ENCODE results near the gene FASN. TPM values are rescaled to one million over a fixed set of nuclear protein-coding genes. Genes with fewer than 3 reads are reported as not detected.
"Not testable (repeated sequence)": the region's sequence is repeated elsewhere in the genome, so short reads cannot be mapped to it uniquely, and the experiment has no call there.

The FASN gene
- 140 and 151 TPM in 2 replicates for total RNA-seq (2014; rRNA removed; shearing (Covaris generic))
- 91.3 and 96.4 TPM in 2 replicates for polyA plus RNA-seq (2015; cell fraction: cytosol; rRNA removed)
- polyA plus RNA-seq (2015; cell fraction: nucleus; rRNA removed) = 312 and 328 TPM in 2 replicates

DNA sequence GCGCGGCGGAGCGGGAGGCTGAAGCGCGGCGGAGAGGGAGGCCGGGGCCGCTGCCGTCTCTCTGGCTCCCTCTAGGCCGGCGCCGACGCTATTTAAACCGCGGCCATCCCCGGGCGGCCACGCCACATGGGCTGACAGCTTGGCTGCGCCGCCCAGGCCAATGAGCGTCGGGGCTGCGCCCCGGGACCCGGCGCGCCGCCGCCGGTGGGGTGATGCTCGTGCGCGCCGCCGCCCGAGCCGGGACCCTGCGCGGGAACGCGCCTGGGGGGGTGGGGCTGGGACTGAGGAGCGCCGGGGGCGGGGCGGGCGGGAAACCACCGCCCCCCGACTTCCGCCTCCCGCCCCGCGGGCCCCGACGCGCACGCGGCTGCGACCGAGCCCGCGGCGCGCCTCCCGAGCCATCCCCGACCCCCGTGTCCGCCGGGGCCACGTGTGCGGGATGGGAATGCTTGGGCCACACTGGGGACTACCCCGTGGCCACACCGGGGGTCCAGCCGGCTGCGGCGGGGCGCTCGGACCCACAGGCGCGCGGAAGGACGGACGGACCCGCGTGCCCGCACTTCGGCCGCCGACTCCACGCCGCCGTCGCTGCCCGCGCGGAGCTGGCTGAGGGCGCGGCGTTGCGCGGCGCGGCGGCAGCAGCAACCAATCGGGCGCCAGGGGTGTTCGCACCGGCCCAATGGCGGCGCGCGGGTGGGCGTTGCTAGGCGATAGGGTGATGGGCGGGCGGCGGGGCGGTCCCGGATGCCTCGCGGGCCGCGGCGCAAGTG lies at the start of gene FASN:
Gene FASN, minus strand, starts transcription at position 68 of the 770 bp plus-strand sequence. CDS start 1,791 bp downstream, outside the sequence.
- DNase-seq (ENCODE audit: low read depth) = peak; percentile 91

DNA sequence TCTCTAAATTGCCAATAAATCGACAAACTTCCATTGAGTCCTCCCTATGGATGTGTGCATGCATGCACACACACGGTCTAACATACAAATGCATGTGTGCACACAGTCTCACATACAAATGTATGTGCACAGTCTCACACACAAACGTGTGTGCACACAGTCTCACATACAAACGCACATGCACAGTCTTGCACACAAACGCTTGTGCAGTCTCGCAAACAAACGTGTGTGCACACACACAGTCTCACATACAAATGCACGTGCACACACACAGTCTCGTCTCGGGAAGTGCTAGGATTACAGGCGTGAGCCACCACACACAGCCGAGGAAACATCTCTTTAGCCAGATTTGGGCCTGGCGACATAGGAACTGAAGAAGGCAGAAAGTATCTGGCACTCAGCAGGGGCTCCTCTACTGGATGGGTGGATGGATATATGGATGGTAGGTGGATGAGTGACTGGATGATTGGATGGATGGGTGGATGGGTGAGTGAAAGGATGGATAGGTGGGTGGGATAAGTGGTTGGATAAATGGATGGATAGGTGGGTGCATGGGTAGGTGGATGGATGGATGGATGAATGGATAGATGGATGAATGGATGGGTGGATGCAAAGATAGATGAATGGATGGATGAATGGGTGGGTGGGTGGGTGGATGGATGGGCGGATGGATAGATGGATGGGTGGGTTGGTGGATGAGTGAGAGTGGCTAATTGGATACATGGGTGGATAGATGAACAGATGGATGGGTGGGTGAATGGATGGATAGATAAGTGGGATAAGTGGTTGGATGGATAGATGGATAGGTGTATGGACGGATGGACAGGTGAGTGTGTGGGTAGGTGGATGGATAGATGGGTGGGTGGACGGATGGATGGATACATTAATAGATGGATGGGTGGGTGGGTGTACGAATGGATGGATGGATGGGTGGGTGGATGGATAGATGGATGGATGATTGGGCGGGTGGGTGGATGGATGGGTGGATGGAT lies 48.9 kb upstream of the FASN start:
- DNase-seq (ENCODE audit: low read depth) = no peak

- no peak for DNase-seq (ENCODE audit: low read depth)
Measured at GRCh38 chr17:82145550-82146155, 47.6 kb upstream of the FASN start.

- DNase-seq (ENCODE audit: low read depth) = no peak
Measured at GRCh38 chr17:82143333-82143732, 45.3 kb upstream of the FASN start.

- DNase-seq (ENCODE audit: low read depth) = not testable (repeated sequence)
Measured at GRCh38 chr17:82139961-82140360, 41.9 kb upstream of the FASN start.

- DNase-seq (ENCODE audit: low read depth) = no peak
Measured at GRCh38 chr17:82138511-82138992, 40.5 kb upstream of the FASN start.

DNA sequence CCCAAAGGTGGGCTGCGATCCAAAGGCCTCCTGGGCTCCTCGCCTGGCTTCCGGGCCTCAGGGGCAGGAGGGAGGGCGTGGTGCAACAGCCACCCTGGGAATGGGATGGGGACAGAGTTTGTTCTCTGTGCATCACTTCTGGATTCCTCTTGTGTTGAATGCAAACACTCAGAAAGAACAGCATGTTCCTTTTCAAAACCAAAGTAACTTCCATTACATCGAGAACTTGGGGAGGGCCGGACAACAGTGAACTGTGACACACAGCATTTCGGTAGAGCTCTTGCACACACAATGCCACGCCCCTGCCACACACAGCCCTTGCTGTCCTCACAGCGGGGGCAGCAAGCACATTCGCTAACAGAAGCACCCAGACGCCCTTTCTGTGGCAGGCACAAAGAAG lies 36.1 kb upstream of the FASN start:
- no peak for DNase-seq (ENCODE audit: low read depth)

GRCh38 chr17:82133166-82133953 lies 35.3 kb upstream of the FASN start:
- DNase-seq (ENCODE audit: low read depth) = peak; percentile 32

DNA sequence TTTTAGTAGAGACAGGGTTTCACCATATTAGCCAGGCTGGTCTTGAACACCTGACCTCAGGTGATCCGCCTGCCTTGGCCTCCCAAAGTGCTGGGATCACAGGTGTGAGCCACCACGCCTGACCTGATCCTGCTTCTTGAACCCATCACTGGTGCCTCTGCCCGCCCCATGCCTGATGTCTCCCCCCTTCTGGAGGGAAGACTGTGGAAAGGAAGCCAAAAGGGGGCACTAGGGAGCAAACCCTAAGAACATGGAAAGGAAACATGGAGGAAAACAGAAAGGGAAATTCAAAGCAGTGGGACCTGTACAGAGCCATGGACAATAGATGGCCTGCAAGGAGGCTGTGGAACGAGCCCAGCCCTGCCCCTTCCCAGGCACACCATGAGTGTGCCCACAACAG lies 31.1 kb upstream of the FASN start:
- no peak for DNase-seq (ENCODE audit: low read depth)

GRCh38 chr17:82128287-82128686 lies 30.3 kb upstream of the FASN start:
- no peak for DNase-seq (ENCODE audit: low read depth)

- no peak for DNase-seq (ENCODE audit: low read depth)
Measured at GRCh38 chr17:82127704-82128103, 29.7 kb upstream of the FASN start.

DNA sequence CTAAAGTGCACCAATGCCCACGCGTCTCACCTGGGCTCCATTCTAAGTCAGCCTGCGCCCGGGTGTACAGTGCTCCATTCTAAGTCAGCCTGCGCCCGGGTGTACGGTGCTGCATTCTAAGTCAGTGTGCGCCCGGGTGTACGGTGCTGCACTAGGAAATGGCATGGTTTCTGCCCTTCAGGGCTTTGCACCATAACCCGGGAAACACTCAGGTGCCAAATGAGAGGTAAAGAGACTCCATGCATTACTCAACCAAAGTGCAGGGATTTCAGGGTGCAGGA lies 29.2 kb upstream of the FASN start:
- no peak for DNase-seq (ENCODE audit: low read depth)

DNA sequence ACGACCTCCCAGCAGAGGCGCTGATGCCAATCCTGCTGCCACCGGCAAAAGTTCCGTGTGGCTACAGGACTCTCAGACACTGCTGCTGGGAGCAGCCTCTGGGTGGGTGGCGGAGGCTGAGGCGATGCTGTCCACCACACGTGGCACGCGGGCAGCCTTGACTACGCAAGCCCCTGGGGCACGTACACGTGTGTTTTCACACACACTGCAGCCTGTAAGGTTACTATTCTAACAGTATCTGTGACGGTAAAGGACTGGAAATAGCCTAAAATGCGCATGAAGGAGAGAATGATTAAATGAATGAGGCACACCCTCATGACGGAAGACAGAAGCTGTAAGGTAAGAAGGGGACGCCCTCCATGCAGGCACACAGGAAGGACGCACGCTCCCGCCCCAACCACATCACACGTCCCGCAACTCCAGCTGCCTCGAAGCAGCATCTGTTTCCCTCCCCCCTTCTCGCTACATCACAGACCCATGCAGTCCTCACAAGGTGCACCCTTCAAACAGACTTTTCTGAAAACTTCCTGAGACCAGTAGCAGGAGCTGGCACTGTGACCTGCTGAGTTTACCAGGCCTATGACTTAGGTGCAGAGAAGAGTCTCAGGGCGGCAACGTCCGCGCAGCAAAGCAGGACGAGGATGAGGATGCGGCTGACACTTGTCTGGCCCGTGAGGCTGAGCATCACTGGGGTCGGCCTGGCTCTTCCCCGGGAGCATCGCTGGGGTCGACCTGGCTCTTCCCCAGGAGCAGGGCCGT lies 28.7 kb upstream of the FASN start:
- no peak for DNase-seq (ENCODE audit: low read depth)

GRCh38 chr17:82124101-82124500 lies 26.1 kb upstream of the FASN start:
- no peak for DNase-seq (ENCODE audit: low read depth)

DNA sequence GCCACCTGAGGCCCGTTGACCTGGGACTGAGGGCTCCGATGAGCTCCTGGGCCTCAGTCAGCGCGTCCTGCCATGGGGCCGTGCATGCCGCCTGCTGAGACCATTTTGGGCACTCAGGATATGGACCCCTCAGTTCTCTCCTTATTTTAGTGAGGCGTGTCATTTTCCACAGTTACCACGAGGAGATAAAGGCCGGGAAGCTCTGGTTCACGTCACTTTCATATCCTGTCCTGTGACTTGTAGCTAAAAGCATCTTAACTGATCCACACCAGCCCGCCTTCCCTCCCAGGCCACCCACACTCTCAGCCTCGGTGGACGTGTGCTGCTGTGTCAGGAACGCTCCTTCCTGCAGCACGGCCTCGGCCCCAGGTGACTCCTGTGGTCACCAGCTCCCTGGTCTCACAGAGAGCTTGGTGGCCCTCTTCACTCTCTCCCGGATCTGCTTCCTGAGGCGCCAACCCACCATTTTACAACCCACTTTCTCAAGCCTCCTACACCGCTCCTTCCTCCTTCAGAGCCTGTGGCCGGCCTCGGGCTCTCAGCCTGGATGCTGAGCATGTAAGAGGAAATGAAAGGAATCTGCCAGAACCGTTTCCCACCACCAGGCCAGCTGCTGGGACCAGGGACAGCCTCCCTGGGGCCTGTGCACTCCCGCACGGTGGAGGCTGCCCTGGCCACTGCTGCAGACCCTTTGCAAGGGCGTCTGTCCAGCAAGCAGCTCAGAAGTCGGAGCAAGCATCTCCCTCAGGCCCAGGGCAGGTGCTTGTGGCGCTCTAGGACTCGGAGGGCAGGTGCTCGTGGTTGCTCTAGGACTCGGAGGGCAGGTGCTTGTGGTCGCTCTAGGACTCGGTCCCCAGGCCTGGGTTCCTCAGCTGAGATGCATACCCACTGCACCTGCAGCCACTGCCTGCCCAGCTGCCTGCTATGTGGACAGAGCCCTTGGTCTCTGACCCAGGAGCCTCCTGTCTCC lies 23.9 kb upstream of the FASN start:
- no peak for DNase-seq (ENCODE audit: low read depth)

DNA sequence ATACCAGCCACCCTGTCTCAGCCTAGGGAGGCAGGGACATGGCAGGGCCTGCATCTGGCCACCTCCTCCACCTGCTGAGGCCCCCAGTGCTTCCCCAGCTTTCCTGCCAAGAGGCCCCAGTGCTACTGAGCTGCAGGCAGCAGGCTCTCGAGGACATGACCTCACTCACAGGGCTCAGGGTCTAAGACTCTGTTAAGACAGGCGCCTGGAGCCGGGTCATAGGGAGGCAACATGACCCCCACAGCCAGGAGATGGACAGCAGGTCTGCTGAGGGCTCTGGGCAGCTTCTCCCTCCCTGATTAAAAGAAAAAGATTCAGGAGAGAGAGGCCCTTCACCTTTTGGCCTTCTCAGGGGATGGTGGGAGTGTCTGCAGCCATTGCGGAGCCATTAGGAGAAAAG lies 23.2 kb upstream of the FASN start:
- DNase-seq (ENCODE audit: low read depth) = no peak

DNA sequence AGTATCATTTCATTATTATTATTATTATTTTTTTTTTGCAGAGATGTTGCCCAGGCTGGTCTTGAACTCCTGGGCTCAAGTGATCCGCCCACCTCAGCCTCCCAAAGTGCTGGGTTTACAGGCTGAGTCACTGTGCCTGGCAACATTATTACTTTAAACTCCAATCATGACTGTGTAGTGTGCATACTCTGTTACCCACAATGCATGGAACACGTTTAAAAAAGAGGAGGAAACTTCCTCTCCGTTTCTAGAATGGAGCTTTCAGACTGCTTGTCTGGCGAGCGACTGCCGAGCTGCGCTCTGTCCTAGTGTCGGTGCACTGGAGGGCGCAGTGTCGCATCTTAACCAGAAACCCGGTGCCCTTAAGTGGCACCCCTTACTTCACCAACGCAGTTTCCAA lies 22.1 kb upstream of the FASN start:
- no peak for DNase-seq (ENCODE audit: low read depth)

DNA sequence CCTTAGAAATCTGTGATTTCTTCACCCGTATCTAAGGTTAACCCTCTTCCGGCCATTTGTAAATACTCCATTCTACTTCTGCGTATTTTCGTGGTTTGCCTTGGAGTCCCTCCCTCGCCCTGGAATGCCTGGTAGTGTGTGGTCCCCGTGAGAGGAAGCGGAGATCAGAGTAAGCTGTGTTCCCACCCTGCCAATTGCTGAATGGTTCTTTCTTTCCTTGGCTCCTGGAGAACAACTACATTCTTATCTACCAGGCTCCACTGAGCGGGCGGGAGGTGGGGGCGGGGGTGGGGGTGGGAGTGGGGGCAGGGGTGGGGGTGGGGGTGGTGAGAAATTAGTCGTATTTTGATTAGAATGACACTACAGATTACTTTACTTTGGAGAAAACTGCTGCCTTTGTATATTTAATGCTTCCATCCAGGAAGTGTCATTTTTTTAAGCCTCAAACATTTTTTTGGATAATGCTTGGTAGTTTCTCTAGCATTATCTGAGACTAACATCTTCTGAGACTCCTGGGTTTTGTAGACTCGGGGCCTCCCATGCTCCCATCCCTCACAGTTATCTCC lies 20.9 kb upstream of the FASN start:
- no peak for DNase-seq (ENCODE audit: low read depth)

Data from HT1080 (cell line).